Measurements from ENCODE around the gene LGALS3.

Gene LGALS3

DNA sequence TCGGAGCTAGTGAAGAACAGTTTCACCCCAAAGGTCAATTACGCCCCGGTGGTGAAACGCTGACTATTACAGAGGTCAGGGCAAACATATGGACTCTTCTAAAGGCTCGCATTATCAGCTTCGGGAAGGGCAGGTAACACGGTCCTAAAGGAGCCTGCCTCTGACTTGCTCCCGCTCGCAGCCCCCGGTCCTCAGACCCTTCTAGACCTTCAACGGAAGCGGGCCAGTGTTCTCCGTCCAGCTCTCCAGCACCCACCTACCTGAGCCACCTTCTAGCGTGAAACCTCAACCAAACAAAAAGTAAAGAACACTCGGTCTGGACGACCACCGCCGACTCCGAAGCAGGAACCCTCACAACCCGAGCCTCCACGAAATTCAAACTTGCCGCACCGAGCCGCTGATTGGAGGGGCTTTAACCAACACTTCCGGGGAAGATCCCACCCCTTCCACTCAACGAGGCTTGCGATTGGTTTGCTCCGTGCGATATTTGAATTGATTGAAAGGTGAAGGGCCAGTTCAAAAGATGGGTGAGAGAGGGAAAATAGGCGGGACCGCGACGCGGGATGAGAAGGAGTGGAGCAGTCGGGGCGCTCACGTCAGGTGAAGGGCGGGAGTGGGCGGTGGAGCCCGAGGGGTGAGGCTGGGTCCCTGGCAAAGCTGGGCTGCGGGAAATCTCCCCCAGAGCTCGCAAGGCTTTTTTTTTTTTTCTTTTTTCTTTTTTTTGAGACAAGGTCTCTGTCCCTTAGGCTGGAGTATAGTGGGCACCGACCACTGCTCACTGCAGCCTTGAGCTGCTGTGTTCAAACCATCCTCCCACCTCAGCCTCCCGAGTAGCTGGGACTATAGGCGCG is 62.4 kb downstream of the LGALS3 start, which contains the start of gene DLGAP5:
TSS of gene DLGAP5 (minus strand) at position 383 of the 851 bp plus-strand sequence. CDS start 2,406 bp downstream, outside the sequence.
- DNase-seq = peak; percentile 97

DNA sequence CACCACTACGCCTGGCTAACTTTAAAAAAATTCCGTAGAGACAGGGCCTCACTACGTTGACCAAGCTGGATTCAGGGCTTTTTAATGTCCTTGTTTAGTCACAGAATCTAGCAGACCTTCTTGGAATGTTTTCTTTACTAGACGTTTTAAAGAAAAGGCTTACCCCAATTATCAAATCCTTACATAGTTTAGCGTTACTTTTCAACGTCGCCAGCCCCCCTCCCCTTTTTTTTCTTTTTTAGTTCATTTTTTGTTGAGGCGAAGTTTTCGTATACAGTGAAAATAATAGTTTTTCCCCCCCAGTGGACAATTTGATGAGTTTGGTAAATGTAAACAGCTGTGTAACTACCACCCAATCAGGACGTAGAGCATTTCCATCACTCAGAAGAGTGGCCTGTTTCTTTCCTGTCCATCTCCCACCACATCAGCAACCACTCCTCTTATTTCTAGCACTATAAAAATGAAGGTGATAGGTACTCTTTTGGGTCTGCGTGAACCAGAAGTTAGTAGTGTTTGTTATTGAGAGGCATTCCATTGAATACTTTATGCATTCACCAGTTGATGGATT is 63.1 kb downstream of the LGALS3 start:
- DNase-seq = no peak

GRCh38 chr14:55194656-55195355 is 65.8 kb downstream of the LGALS3 start:
- no peak for DNase-seq

Data from NCI-H526 treated with DMSO at 0.1 percent for 48 hours (cell line).